OCI-LY7 (cell line): ENCODE measurements around the gene SEL1L2. TPM values are rescaled to one million over a fixed set of nuclear protein-coding genes. Genes with fewer than 3 reads are reported as not detected.

ENCODE experiments used
- BruUV-seq: library from RNA; stranded (reverse); fragments of 400-500 nt; replicated peaks from 2 replicates; lab custom pipeline; 2021; lab: Mats Ljungman, UMichigan
- CTCF ChIA-PET: fragments of 300-600 bp; sonication (Branson Sonifier 250); formaldehyde crosslinking; loops from one replicate; lab custom pipeline; 2022; ENCODE audit warnings: antibody characterized with exemption; ENCODE audit not compliant: unreplicated experiment; lab: Charles Lee
- POLR2A ChIA-PET: fragments of 300-600 bp; sonication (Branson Sonifier 250); formaldehyde crosslinking; loops from one replicate; lab custom pipeline; 2022; ENCODE audit warnings: antibody characterized with exemption; lab: Charles Lee
- DNase-seq: peaks from one replicate; pipeline ENCODE4 v3.0.0-alpha.2; 2015; ENCODE audit warnings: low spot score
- H2AFZ ChIP-seq: fragments of 200-600 bp; sonication (generic), shearing (Covaris generic); 2 replicates; pipeline ENCODE4 v1.6.1; 2014; ENCODE audit warnings: mild to moderate bottlenecking, antibody characterized with exemption, low read length, moderate library complexity
- H3K27ac ChIP-seq: fragments of 200-600 bp; sonication (generic); 2 replicates; pipeline ENCODE4 v1.5.1; 2014; ENCODE audit warnings: mixed run types, low read depth, mild to moderate bottlenecking, moderate library complexity, low read length, inconsistent platforms; ENCODE audit not compliant: poor library complexity, severe bottlenecking
- H3K36me3 ChIP-seq: fragments of 200-600 bp; sonication (generic); 2 replicates; pipeline ENCODE4 v1.6.1; 2014; ENCODE audit warnings: mild to moderate bottlenecking, antibody characterized with exemption, low read length, moderate library complexity, mixed read lengths; ENCODE audit not compliant: insufficient read depth
- H3K4me1 ChIP-seq: fragments of 200-600 bp; sonication (generic); 2 replicates; pipeline ENCODE4 v1.5.1; 2014; ENCODE audit warnings: mild to moderate bottlenecking, low read length; ENCODE audit not compliant: insufficient read depth, poor library complexity, severe bottlenecking
- H3K4me2 ChIP-seq: fragments of 200-600 bp; sonication (generic); 2 replicates; pipeline ENCODE4 v1.6.1; 2014; ENCODE audit warnings: mild to moderate bottlenecking, low read length
- H3K4me3 ChIP-seq: fragments of 200-600 bp; sonication (generic); 2 replicates; pipeline ENCODE4 v1.5.1; 2014; ENCODE audit warnings: mild to moderate bottlenecking, low read depth, low read length; ENCODE audit not compliant: poor library complexity, severe bottlenecking
- H3K79me2 ChIP-seq: fragments of 200-600 bp; sonication (generic); 2 replicates; pipeline ENCODE4 v1.6.1; 2016; ENCODE audit warnings: low read depth, mild to moderate bottlenecking, low read length, moderate library complexity, mixed read lengths; ENCODE audit not compliant: insufficient read depth
- H3K9me2 ChIP-seq: fragments of 200-600 bp; sonication (generic); 2 replicates; pipeline ENCODE4 v1.6.1; 2016; ENCODE audit warnings: mild to moderate bottlenecking, low read length, mixed read lengths; ENCODE audit not compliant: insufficient read depth
- H3K9me3 ChIP-seq: fragments of 200-600 bp; sonication (generic); 2 replicates; pipeline ENCODE4 v1.6.1; 2014; ENCODE audit warnings: mild to moderate bottlenecking, mixed run types, low read length, mixed read lengths
- H4K20me1 ChIP-seq: fragments of 200-600 bp; sonication (generic); 2 replicates; pipeline ENCODE4 v1.6.1; 2014; ENCODE audit warnings: mild to moderate bottlenecking, antibody characterized with exemption, low read length, moderate library complexity, mixed read lengths; ENCODE audit not compliant: insufficient read depth
- CTCF ChIP-seq: fragments of 200-600 bp; sonication (generic); conservative IDR thresholded peaks from 2 replicates; pipeline ENCODE4 v1.5.1; 2014; ENCODE audit warnings: mild to moderate bottlenecking, antibody characterized with exemption, low read length, moderate library complexity, mixed read lengths
- EZH2phosphoT487 ChIP-seq: fragments of 200-600 bp; sonication (generic); IDR thresholded peaks from 2 replicates; pipeline ENCODE4 v1.6.1; 2018; ENCODE audit warnings: low read depth, borderline replicate concordance, mild to moderate bottlenecking, mixed run types, antibody characterized with exemption, low read length, moderate library complexity, mixed read lengths
- intact Hi-C: fragments of 100-400 bp; cut with micrococcal nuclease; formaldehyde crosslinking; loops from one replicate; pipeline ENCODE4 v1.10.0; 2022; ENCODE audit not compliant: unreplicated experiment
- total RNA-seq, 2 experiments: library from RNA; depleted of rRNA in 1 of 2; stranded (reverse); fragments of >200 nt in 1 of 2; shearing (Covaris generic) in 1 of 2; gene quantifications; 2 replicates each; pipeline ENCODE4 v1.2.3, GENCODE V29; 2014 to 2022

The SEL1L2 gene
- total RNA-seq, 2 experiments from 2014 or later: not detected

- no peaks in the 10 kb centered on the region for H3K79me2 ChIP-seq
- ChIA-PET CTCF (no interaction called here), POLR2A (interaction anchor here (0.6 kb wide), 1 partner anchor 38 kb away, joined by 3 read pairs; no protein-coding TSS in a partner anchor)
- no peaks in the 10 kb centered on the region for H4K20me1 ChIP-seq
- no peak for DNase-seq
- H3K9me3 ChIP-seq: no peaks in the 10 kb centered on the region
- no peak overlapping the region for H2AFZ ChIP-seq
- no peaks in the 10 kb centered on the region for H3K36me3 ChIP-seq
- H3K4me2 ChIP-seq: no peak overlapping the region
- no peak overlapping the region for H3K4me3 ChIP-seq
- intact Hi-C loops: no loop called here
- TF ChIP-seq EZH2phosphoT487: no peak
- no peak for TF ChIP-seq CTCF
- no peaks in the 10 kb centered on the region for H3K4me1 ChIP-seq
- H3K27ac ChIP-seq: no peak overlapping the region
- no TSS peak for BruUV-seq
- H3K9me2 ChIP-seq: no peaks in the 10 kb centered on the region
Measured at GRCh38 chr20:13915284-13915683, 75.1 kb downstream of the SEL1L2 start.

GRCh38 chr20:13913572-13913971 lies 76.8 kb downstream of the SEL1L2 start:
- no TSS peak for BruUV-seq

More at GRCh38 chr20:13913572-13913971, 76.8 kb downstream of the SEL1L2 start:
- DNase-seq: no peak
- Histone ChIP-seq H3K36me3 (no peaks in the 10 kb centered on the region), H3K27ac (no peak overlapping the region), H3K9me3 (no peaks in the 10 kb centered on the region), H3K79me2 (no peaks in the 10 kb centered on the region), H3K9me2 (no peaks in the 10 kb centered on the region), H3K4me1 (no peaks in the 10 kb centered on the region), H2AFZ (no peak overlapping the region), H3K4me3 (no peak overlapping the region), H4K20me1 (no peaks in the 10 kb centered on the region), H3K4me2 (no peak overlapping the region)
- intact Hi-C loops: no loop called here
- TF ChIP-seq EZH2phosphoT487 (no peak), CTCF (no peak)
- ChIA-PET CTCF (no interaction called here), POLR2A (interaction anchor here (0.6 kb wide), 1 partner anchor 1730 kb away, joined by 3 read pairs; no protein-coding TSS in a partner anchor)
